NB4 (cell line): ENCODE results near the gene PGP.

ENCODE experiments used
- DNase-seq: peaks from one replicate; pipeline ENCODE4 v3.0.0; 2010; ENCODE audit warnings: low read depth
- H3K4me3 ChIP-seq: one replicate; pipeline ENCODE4 v1.5.1; 2011; ENCODE audit warnings: mild to moderate bottlenecking, low read depth, low read length, moderate library complexity
- MYC ChIP-seq: IDR thresholded peaks from 2 replicates; pipeline ENCODE4 v1.6.1; 2011; ENCODE audit warnings: low read depth, low read length
- POLR2A ChIP-seq: IDR thresholded peaks from 2 replicates; pipeline ENCODE4 v1.6.1; 2011; ENCODE audit warnings: mild to moderate bottlenecking; ENCODE audit not compliant: insufficient read length; ENCODE audit errors: extremely low read depth
- TF ChIP-seq, protein P1 (sequence below): IDR thresholded peaks from one replicate; pipeline ENCODE4 v1.5.1; 2012; ENCODE audit warnings: low read depth, low read length
- TF ChIP-seq, protein P2 (sequence below): IDR thresholded peaks from 2 replicates; pipeline ENCODE4 v1.6.1; 2011; ENCODE audit warnings: low read depth, low read length

The PGP gene

DNA sequence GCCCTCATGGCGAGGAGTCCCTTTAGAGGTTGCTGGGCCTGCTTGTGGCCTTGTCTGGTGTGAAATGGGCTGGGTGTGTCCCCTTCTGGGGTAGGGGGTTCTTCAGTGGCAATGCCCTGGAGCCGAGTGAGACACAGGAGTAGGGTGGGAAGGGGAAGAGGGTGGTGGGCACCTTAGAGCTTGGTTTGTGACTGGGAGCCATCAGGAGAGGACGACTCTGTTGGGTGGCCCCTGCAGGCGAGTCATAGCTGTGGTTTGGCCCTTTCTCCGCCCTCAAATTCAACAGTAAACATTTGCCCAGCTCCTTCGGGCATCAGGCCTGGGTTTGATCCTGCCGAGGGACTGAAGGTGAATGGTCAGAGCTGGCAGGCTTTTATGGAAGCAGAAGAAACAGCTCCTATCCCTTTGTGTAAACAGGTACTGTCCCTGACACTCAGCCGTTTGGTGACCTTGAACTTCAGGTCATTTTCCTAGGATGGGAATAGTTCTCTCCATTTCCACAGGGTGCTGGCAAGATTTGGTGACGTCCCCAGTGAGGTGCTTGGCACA, 11.7 kb upstream of the PGP start:
- no peak for DNase-seq
- TF ChIP-seq MYC (no peak), POLR2A (no peak)
- TF ChIP-seq, protein P1, sequence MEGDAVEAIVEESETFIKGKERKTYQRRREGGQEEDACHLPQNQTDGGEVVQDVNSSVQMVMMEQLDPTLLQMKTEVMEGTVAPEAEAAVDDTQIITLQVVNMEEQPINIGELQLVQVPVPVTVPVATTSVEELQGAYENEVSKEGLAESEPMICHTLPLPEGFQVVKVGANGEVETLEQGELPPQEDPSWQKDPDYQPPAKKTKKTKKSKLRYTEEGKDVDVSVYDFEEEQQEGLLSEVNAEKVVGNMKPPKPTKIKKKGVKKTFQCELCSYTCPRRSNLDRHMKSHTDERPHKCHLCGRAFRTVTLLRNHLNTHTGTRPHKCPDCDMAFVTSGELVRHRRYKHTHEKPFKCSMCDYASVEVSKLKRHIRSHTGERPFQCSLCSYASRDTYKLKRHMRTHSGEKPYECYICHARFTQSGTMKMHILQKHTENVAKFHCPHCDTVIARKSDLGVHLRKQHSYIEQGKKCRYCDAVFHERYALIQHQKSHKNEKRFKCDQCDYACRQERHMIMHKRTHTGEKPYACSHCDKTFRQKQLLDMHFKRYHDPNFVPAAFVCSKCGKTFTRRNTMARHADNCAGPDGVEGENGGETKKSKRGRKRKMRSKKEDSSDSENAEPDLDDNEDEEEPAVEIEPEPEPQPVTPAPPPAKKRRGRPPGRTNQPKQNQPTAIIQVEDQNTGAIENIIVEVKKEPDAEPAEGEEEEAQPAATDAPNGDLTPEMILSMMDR = no peak
- TF ChIP-seq, protein P2, sequence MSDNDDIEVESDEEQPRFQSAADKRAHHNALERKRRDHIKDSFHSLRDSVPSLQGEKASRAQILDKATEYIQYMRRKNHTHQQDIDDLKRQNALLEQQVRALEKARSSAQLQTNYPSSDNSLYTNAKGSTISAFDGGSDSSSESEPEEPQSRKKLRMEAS = no peak
- peak overlapping the region; percentile 11 for H3K4me3 ChIP-seq

- 0 out of 2 replicates have a peak, but pooled peaks have one; percentile 7 for TF ChIP-seq MYC
- TF ChIP-seq, protein P1 = no peak
- DNase-seq = peak; percentile 65
- peak overlapping the region; percentile 77 for H3K4me3 ChIP-seq
Observed at GRCh38 chr16:2223942-2224486, 9.4 kb upstream of the PGP start.

DNA sequence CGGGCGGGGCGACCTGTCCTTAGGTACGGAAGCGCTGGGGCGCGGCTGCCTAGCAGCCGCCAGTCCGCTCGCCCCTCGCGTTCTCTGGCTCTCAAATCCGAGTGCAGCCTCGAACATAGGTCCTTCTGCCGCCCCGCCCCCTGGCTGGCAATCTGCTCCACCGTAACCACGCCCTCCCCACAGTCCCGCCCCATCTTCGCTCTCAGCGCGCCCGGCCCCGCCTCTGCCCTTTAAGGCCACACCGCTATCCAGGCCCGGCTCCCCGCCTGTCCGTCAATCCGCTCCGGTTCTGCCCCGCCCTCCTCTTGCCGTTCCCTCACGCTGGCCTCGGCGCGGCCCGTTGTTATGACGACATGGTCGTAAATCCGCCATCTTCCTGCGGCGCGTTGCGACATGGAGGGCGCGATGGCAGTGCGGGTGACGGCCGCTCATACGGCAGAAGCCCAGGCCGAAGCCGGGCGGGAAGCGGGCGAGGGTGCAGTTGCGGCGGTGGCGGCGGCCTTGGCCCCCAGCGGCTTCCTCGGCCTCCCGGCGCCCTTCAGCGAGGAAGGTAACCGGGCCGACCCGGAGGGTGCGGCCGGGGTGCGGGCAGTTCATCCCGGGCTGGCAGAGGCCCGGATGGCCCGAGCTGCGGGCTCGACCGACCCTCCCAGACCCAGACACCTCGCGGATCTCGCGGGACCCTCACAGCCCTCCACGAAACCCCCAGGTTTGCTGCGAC, 8.7 kb upstream of the PGP start, which contains the start of gene E4F1:
Gene E4F1, plus strand, starts transcription at position 371 of the 721 bp plus-strand sequence. Its CDS starts 23 bp downstream, at position 394.
- DNase-seq = peak; percentile 100
- TF ChIP-seq POLR2A = peak; percentile 89
- TF ChIP-seq, protein P2 = peak; percentile 37
- TF ChIP-seq MYC = peak; percentile 41; the same call in 1 of the 2 replicates
- TF ChIP-seq, protein P1 = no peak
- H3K4me3 ChIP-seq = peak within 1 kb of the TSS; percentile 77

DNA sequence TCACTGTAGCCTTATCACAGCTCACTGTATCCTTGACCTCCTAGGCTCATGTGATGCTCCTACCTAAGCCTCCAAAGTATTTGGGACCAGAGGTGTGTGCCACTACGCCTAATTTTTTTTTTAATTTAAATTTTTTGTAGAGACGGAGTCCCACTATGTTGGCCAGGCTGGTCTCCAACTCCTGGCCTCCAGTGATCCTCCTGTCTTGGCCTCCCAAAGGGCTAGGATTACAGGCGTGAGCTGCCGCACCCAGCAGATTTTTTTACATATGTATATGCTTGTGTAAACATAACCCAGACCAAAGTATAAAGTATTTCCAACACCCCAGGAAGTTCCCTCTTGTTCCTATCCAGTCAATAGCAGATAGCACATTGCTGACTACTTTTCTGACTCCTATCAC, 1.7 kb upstream of the PGP start:
- TF ChIP-seq, protein P1 = no peak
- TF ChIP-seq, protein P2 = no peak
- TF ChIP-seq POLR2A (no peak), MYC (no peak)
- no peak for DNase-seq
- peak overlapping the region; percentile 60 for H3K4me3 ChIP-seq

DNA sequence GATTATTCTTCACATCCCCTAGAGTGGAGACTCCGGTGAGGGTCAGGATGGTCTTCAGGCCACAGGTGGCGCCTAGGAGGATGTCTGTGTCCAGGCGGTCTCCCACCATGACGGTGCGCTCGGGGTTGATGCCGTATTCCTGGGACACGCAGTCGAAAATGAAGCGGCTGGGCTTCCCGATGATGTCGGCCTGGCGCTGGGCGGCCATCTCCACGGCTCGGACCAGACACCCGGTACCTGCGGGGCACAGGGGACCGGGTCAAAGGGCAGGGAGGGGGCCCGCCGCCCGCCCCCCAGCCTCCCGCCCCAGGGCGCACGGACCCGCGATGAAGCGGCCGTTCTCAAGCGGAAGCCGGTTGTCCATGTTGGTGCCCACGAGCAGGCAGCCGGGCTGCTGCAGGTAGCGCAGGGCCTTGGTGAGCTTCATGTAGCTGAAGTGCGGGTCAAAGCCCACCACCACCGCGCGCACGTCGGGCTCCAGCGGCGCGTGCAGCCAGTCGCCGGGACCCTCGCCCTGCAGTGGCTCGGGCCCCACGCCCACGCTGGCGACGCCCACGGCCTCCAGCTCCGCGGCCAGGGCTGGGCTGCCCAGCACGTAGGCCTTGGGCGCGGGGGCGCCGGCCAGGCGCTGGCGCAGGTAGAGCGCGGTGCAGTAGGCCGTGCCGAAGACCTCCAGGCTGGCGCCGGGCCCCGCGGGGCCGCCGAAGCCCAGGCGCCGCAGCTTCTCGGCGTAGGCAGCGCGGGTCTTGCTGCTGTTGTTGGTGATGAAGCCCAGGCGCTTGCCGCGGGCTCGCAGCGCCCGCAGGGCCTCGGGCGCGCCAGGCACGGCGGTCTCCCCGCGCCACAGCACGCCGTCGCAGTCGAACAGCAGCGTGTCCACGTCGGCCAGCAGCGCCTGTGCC, 572 bp downstream of the PGP start:
- TF ChIP-seq, protein P2 = no peak
- TF ChIP-seq POLR2A (peak; percentile 38), MYC (no peak)
- TF ChIP-seq, protein P1 = no peak
- peak; percentile 51 for DNase-seq
- H3K4me3 ChIP-seq = peak overlapping the region; percentile 95
